HFF-Myc (cell line): ENCODE data around the gene ZBED1.
"Not testable (repeated sequence)": the region's sequence is repeated elsewhere in the genome, so short reads cannot be mapped to it uniquely, and the experiment has no call there.

Source experiments
- DNase-seq: peaks from one replicate; pipeline ENCODE4 v3.0.0-alpha.2; 2011; ENCODE audit warnings: low read depth; ENCODE audit errors: extremely low read depth
- H3K4me3 ChIP-seq: replicated peaks from 2 replicates; pipeline ENCODE4 v1.5.1; 2011; ENCODE audit warnings: low read depth, mild to moderate bottlenecking, control low read depth, low read length
- CTCF ChIP-seq: IDR thresholded peaks from 2 replicates; pipeline ENCODE4 v1.5.1; 2012; ENCODE audit warnings: mild to moderate bottlenecking, low read depth, low read length, control low read depth; ENCODE audit errors: missing control alignments

The ZBED1 gene

GRCh38 chrX:2520539-2520938 lies 19.8 kb upstream of the ZBED1 start:
- no peak for TF ChIP-seq CTCF
- DNase-seq: no peak
- H3K4me3 ChIP-seq: no peak overlapping the region

- H3K4me3 ChIP-seq, DNase-seq: not testable (repeated sequence)
Measured at GRCh38 chrX:2519638-2520037, 18.9 kb upstream of the ZBED1 start.

GRCh38 chrX:2517055-2517454 lies 16.3 kb upstream of the ZBED1 start:
- H3K4me3 ChIP-seq: no peak overlapping the region
- no peak for TF ChIP-seq CTCF
- DNase-seq: no peak

GRCh38 chrX:2516623-2517022 lies 15.8 kb upstream of the ZBED1 start:
- DNase-seq: no peak
- no peak overlapping the region for H3K4me3 ChIP-seq
- no peak for TF ChIP-seq CTCF

GRCh38 chrX:2514131-2514530 lies 13.4 kb upstream of the ZBED1 start:
- no peak overlapping the region for H3K4me3 ChIP-seq
- no peak for DNase-seq
- no peak for TF ChIP-seq CTCF

GRCh38 chrX:2513121-2513664 lies 12.4 kb upstream of the ZBED1 start:
- DNase-seq: no peak

GRCh38 chrX:2512501-2512900 lies 11.7 kb upstream of the ZBED1 start:
- no peak overlapping the region for H3K4me3 ChIP-seq
- TF ChIP-seq CTCF: no peak
- DNase-seq: no peak

More at GRCh38 chrX:2513121-2513664, 12.4 kb upstream of the ZBED1 start:
- no peak for TF ChIP-seq CTCF
- no peak overlapping the region for H3K4me3 ChIP-seq
